GM23338 (cell line): ENCODE data around the gene ARRB1. TPM values are rescaled to one million over a fixed set of nuclear protein-coding genes. Genes with fewer than 3 reads are reported as not detected.

Experiments used
- ATAC-seq: fragments of 200-7000 bp; cut with Tn5 transposase; 3 replicates; pipeline ENCODE4 v1.9.1; 2020
- DNase-seq: peaks from one replicate; pipeline ENCODE4 v3.0.0-alpha.2; 2015; ENCODE audit warnings: low spot score
- H2AFZ ChIP-seq: fragments of 200-600 bp; sonication (generic); 2 replicates; pipeline ENCODE4 v1.8.0; 2016; ENCODE audit warnings: antibody characterized with exemption, mild to moderate bottlenecking, moderate library complexity
- H3F3A ChIP-seq: fragments of 200-600 bp; sonication (generic); replicated peaks from 2 replicates; pipeline ENCODE4 v1.8.0; 2017; ENCODE audit warnings: antibody characterized with exemption, mixed run types, low read depth
- H3K27ac ChIP-seq: fragments of 200-600 bp; sonication (generic); 2 replicates; pipeline ENCODE4 v1.6.1; 2016; ENCODE audit warnings: low read depth
- H3K27me3 ChIP-seq: fragments of 200-600 bp; sonication (generic); 2 replicates; pipeline ENCODE4 v1.8.0; 2016; ENCODE audit warnings: mild to moderate bottlenecking, mixed run types, moderate library complexity; ENCODE audit not compliant: insufficient read depth
- H3K36me3 ChIP-seq: fragments of 200-600 bp; sonication (generic); 2 replicates; pipeline ENCODE4 v1.8.0; 2016; ENCODE audit warnings: mild to moderate bottlenecking; ENCODE audit not compliant: insufficient read depth
- H3K4me1 ChIP-seq: fragments of 200-600 bp; sonication (generic); 2 replicates; pipeline ENCODE4 v1.8.0; 2016; ENCODE audit warnings: mild to moderate bottlenecking, moderate library complexity; ENCODE audit not compliant: insufficient read depth
- H3K4me2 ChIP-seq: fragments of 200-600 bp; sonication (generic); 2 replicates; pipeline ENCODE4 v1.7.1; 2017; ENCODE audit warnings: mixed run types
- H3K4me3 ChIP-seq: fragments of 200-600 bp; sonication (generic); 2 replicates; pipeline ENCODE4 v1.6.1; 2016; ENCODE audit warnings: mixed run types
- H3K79me2 ChIP-seq: fragments of 200-600 bp; sonication (generic); replicated peaks from 2 replicates; pipeline ENCODE4 v1.8.0; 2017; ENCODE audit warnings: mild to moderate bottlenecking; ENCODE audit not compliant: insufficient read depth
- H3K9me2 ChIP-seq: fragments of 200-600 bp; sonication (generic); 2 replicates; pipeline ENCODE4 v1.8.0; 2017; ENCODE audit not compliant: insufficient read depth
- H4K20me1 ChIP-seq: fragments of 200-600 bp; sonication (generic); replicated peaks from 2 replicates; pipeline ENCODE4 v1.8.0; 2017; ENCODE audit warnings: mild to moderate bottlenecking; ENCODE audit not compliant: insufficient read depth
- H3K27ac Mint-ChIP-seq: 2 replicates; pipeline ENCODE4 v1.8.0; 2020; ENCODE audit warnings: inconsistent platforms, mild to moderate bottlenecking, moderate library complexity, mixed read lengths
- H3K27me3 Mint-ChIP-seq: 3 replicates; pipeline ENCODE4 v1.8.0; 2022; ENCODE audit warnings: low read depth, mild to moderate bottlenecking, moderate library complexity, mixed read lengths, inconsistent platforms; ENCODE audit not compliant: insufficient read depth, poor library complexity
- H3K36me3 Mint-ChIP-seq: 3 replicates; pipeline ENCODE4 v1.8.0; 2021; ENCODE audit warnings: low read depth, mild to moderate bottlenecking, inconsistent platforms, moderate library complexity, mixed read lengths
- H3K4me1 Mint-ChIP-seq: 3 replicates; pipeline ENCODE4 v1.8.0; 2020; ENCODE audit warnings: mild to moderate bottlenecking, inconsistent platforms, mixed read lengths
- H3K4me3 Mint-ChIP-seq: 3 replicates; pipeline ENCODE4 v1.8.0; 2021; ENCODE audit warnings: moderate library complexity, mild to moderate bottlenecking, inconsistent platforms, mixed read lengths
- H3K9me3 Mint-ChIP-seq: 3 replicates; pipeline ENCODE4 v1.8.0; 2020; ENCODE audit warnings: moderate library complexity, mild to moderate bottlenecking, inconsistent platforms, mixed read lengths
- CREB1 ChIP-seq: fragments of 250-450 bp; sonication (Bioruptor Pico); IDR thresholded peaks from 2 replicates; pipeline ENCODE4 v1.5.0; 2020; ENCODE audit warnings: low read depth, mild to moderate bottlenecking, moderate library complexity
- ZNF114 ChIP-seq: fragments of 250-450 bp; sonication (Bioruptor Pico); IDR thresholded peaks from 2 replicates; pipeline ENCODE4 v1.5.0; 2020; ENCODE audit warnings: mild to moderate bottlenecking, moderate library complexity
- polyA plus RNA-seq: library from polyadenylated mRNA; unstranded; fragments of >200 nt; fragmentation: Nextera tagmentation; extraction: Ambion mirVana; gene quantifications from 2 replicates; pipeline ENCODE4 v1.2.1, GENCODE V29; 2016
- total RNA-seq: library from RNA; depleted of rRNA; stranded (reverse); fragments of >200 nt; shearing (Covaris generic); gene quantifications from 2 replicates; pipeline ENCODE4 v1.2.3, GENCODE V29; 2014
- TF ChIP-seq, protein P1 (sequence below): fragments of 250-450 bp; sonication (Bioruptor Pico); IDR thresholded peaks from 2 replicates; pipeline ENCODE4 v1.5.0; 2020; ENCODE audit warnings: mild to moderate bottlenecking, moderate library complexity

ARRB1 gene
- total and polyA plus RNA-seq, 2 experiments from 2014 or later: 6.3 to 11.1 TPM

DNA sequence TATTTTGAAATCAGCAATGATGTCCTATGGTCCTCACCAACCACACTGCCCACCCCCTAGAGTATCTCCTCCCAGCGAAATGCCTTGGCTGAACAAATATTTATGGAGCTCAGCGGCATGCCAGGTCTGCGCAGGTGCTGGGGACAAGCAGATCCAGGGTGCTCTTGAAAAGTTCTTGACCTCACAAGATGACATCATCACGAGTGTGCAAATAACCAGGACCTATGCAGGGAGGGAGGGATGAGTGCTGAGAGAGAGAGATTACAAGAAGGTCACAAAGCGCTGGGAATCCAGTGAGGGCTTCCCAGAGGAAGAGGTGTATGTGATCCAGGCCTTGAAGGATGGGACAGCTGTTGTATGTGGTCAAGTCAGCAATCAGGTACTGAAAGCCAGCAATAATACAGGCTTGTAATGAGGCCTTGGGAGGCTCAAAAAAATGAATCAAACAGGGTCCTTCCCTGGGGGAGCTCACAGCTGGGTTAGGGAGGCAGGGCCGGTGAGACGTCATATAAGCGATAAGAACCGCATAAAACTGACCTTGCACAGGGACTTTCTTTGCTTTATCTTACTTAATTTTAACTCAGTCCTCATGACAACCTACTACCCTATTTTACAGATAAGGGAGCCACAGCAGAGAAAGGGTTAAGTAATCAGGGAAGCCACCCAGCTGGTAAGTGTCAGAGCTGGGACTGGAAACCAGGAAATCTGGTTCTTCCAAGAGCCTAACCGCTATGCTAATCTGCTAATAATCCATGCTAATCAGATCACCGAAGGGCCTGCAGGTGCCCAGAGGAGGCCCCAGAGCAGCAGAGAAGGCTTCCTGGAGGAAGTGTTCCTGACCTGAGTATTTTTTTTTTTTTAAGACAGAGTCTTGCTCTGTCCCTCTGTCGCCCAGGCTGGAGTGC lies 8.2 kb downstream of the ARRB1 start:
- H3K4me3 ChIP-seq: no peak overlapping the region
- peaks cover 52% of the 10 kb centered on the region for H3K4me1 ChIP-seq
- TF ChIP-seq, protein P1, sequence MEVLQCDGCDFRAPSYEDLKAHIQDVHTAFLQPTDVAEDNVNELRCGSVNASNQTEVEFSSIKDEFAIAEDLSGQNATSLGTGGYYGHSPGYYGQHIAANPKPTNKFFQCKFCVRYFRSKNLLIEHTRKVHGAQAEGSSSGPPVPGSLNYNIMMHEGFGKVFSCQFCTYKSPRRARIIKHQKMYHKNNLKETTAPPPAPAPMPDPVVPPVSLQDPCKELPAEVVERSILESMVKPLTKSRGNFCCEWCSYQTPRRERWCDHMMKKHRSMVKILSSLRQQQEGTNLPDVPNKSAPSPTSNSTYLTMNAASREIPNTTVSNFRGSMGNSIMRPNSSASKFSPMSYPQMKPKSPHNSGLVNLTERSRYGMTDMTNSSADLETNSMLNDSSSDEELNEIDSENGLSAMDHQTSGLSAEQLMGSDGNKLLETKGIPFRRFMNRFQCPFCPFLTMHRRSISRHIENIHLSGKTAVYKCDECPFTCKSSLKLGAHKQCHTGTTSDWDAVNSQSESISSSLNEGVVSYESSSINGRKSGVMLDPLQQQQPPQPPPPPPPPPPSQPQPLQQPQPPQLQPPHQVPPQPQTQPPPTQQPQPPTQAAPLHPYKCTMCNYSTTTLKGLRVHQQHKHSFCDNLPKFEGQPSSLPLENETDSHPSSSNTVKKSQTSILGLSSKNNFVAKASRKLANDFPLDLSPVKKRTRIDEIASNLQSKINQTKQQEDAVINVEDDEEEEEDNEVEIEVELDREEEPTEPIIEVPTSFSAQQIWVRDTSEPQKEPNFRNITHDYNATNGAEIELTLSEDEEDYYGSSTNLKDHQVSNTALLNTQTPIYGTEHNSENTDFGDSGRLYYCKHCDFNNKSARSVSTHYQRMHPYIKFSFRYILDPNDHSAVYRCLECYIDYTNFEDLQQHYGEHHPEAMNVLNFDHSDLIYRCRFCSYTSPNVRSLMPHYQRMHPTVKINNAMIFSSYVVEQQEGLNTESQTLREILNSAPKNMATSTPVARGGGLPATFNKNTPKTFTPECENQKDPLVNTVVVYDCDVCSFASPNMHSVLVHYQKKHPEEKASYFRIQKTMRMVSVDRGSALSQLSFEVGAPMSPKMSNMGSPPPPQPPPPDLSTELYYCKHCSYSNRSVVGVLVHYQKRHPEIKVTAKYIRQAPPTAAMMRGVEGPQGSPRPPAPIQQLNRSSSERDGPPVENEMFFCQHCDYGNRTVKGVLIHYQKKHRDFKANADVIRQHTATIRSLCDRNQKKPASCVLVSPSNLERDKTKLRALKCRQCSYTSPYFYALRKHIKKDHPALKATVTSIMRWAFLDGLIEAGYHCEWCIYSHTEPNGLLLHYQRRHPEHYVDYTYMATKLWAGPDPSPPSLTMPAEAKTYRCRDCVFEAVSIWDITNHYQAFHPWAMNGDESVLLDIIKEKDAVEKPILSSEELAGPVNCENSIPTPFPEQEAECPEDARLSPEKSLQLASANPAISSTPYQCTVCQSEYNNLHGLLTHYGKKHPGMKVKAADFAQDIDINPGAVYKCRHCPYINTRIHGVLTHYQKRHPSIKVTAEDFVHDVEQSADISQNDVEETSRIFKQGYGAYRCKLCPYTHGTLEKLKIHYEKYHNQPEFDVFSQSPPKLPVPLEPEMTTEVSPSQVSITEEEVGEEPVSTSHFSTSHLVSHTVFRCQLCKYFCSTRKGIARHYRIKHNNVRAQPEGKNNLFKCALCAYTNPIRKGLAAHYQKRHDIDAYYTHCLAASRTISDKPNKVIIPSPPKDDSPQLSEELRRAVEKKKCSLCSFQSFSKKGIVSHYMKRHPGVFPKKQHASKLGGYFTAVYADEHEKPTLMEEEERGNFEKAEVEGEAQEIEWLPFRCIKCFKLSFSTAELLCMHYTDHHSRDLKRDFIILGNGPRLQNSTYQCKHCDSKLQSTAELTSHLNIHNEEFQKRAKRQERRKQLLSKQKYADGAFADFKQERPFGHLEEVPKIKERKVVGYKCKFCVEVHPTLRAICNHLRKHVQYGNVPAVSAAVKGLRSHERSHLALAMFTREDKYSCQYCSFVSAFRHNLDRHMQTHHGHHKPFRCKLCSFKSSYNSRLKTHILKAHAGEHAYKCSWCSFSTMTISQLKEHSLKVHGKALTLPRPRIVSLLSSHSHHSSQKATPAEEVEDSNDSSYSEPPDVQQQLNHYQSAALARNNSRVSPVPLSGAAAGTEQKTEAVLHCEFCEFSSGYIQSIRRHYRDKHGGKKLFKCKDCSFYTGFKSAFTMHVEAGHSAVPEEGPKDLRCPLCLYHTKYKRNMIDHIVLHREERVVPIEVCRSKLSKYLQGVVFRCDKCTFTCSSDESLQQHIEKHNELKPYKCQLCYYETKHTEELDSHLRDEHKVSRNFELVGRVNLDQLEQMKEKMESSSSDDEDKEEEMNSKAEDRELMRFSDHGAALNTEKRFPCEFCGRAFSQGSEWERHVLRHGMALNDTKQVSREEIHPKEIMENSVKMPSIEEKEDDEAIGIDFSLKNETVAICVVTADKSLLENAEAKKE (CRISPR knock-in tag): 0 out of 2 replicates have a peak, but pooled peaks have one; percentile 13
- TF ChIP-seq ZNF114: no peak
- no peak for TF ChIP-seq CREB1 (CRISPR knock-in tag)
- Mint-ChIP-seq H3K4me1 (peaks cover 88% of the 10 kb centered on the region), H3K27me3 (peaks cover 17% of the 10 kb centered on the region), H3K36me3 (peaks cover 27% of the 10 kb centered on the region), H3K9me3 (no peaks in the 10 kb centered on the region; the same call in 2 of the 3 replicates), H3K27ac (peak overlapping the region; percentile 75), H3K4me3 (peak overlapping the region; percentile 25; the same call in 1 of the 3 replicates)
- no peak overlapping the region for H3K27ac ChIP-seq
- DNase-seq: peak; percentile 79
- peak overlapping the region; percentile 15; the same call in 1 of the 2 replicates for H3K4me2 ChIP-seq
- H3K79me2 ChIP-seq: no peaks in the 10 kb centered on the region
- 0 out of 2 replicates have a peak, but pooled peaks cover 2% of the 10 kb centered on the region for H3F3A ChIP-seq
- no peaks in the 10 kb centered on the region for H3K9me2 ChIP-seq
- 0 out of 2 replicates have a peak overlapping the region, but pooled peaks have one; percentile 4 for H2AFZ ChIP-seq
- no peaks in the 10 kb centered on the region for H3K36me3 ChIP-seq
- no peaks in the 10 kb centered on the region for H3K27me3 ChIP-seq
- ATAC-seq: peak; percentile 59
- H4K20me1 ChIP-seq: no peaks in the 10 kb centered on the region
